ENCODE data around the gene GRK1.

GRK1 gene

DNA sequence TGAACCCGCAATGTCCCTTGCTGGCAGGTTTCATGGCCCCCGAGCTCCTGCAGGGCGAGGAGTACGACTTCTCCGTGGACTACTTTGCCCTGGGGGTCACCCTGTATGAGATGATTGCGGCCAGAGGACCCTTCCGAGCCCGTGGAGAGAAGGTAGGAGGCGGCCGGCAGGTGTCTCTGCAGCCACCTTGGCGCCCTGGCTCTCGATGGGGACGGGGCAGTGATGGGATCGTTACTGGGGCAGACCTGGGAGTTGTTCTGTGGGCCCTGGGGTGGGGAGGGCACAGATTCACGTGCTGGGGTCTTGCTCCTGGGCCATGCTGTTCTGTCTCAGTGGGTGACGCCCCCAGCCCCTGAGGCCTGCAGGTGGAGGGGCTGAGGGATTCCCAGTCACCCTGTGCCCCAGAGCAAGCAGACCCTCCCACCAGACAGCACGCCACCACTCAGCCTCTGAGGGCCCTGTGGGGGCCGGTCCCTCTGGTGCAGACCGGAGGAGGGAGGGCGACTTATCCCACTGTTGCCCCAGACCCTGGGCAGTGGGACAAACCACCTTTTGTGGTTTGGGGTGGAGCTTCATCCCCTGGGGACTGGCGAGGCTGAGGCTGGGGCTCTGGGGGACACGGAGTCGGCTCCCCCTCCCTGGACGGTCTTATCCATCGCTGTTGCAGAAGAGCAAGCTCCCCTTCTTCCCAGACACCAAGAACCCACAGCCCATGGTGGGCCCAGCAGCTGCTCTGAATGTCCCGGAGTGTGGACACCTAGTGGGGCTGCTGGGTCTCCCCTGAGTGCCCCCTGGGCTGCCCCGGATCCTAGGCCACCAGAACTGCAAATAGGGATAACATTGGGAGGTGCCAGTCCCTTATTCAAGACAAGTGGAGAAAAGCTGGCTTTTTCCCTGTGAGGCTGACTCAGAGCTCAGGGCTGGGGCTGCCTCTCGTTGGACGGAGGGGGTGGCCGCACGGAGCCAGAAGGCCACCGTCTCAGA lies 64.5 kb downstream of the GRK1 start:
- DNase-seq = no peak

DNA sequence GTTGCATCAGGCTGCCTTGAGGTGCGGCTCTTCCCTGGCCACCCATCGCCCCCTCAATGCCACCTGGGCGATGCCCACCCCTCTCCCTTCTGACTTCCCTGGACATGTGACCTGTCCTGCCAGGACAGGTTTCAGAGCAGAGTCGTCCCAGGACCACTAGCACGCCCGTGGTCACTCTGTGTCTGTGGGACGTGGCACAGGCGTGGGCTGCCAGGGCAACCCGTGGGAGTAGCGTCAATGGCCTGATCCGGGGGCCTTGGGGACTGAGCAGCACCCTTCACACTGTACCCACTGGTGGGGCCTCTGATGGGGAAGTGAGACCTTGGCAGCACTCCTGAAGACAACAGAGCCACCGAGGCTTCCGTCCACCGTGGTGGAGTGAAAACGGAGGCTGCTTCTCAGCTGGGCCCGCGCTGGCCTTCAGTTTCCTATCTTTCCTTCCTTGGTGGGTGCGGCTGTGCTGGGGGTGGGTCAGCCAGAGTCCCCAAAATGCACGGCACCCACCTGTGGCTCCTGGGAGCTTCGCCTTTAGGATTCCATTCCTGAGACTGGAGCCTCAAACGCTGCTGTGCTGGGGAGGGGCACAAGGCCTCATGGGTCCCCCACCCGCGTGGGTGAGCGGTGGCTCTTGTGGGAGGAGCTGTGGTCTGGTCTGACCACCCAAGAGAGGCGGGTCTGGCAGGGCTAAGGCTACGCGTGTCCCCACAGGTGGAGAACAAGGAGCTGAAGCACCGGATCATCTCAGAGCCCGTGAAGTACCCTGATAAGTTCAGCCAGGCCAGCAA lies 65.3 kb downstream of the GRK1 start:
- DNase-seq = no peak

DNA sequence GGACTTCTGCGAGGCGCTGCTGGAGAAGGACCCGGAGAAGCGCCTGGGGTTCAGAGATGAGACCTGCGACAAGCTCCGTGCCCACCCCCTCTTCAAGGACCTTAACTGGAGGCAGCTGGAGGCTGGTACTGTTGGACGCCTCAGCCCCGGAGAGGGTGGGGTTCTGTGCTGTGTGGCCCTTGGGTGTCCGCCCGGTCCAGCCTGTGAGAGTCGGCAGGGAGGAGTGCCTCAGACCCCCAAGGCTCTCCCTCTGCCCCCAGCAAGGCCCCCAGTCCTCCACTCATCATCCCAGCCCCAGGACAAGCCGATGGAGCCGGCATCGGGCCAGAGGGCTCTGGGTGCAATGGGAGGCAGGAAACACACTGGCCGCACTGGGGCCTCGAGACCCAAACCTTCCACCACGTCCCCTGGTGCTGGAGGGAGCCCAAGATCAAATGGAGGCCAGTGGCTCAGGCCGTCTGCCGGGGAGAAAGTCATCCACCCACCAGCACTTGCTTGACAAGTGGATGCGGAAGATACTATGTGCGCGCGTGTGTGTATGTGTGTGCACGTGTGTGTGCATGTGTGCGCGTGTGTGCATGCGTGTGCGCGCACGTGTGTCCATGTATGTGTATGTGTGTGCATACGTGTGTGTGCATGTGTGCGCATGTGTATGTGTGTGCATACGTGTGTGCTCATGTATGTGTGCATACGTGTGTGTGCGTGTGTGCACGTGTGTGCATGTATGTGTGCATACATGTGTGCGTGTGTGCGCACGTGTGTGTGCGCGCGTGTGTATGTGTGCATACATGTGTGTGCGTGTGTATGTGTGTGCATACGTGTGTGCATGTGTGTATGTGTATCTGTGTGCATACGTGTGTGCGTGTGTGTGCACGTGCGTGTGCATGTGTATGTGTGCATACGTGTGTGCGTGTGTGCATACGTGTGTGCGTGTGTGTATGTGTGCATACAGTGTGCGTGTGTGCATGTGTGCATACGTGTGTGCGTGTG lies 66.2 kb downstream of the GRK1 start:
- DNase-seq = no peak

DNA sequence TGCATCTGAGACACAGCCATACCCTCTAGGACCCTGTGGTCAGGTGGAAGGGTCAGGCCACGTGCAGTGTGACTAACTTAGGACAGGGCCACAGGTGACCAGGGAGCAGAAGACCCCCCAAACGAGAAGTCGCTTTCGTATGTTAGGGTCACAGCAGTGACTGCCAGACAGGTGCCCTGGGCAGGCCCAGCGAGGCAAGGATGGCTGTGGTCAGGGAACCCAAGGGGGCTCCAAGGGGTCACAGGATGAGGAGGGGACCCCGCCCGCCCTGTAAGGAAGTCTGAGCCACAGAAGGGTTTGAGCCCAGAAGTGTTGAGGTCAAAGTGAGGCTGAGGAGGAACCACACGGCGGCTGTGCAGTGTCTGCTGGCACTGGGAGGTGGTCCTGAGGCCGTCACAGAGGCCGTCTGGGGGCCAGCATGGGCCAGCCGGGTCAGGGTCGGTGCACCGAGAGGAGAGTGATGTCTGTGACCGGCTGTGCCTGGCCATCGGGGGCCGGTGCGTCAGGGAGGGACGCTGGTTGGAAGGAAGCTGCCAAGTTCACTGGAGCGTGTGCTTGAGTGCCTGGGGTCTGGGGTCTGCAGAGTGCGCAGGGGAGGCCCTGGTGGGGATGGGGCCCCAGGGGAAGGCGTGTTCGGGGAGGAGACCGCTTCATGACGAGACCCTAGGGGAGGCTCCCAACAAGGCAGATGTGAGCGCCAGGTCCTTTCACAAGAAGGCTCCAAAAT lies 67.2 kb downstream of the GRK1 start:
- no peak for DNase-seq

DNA sequence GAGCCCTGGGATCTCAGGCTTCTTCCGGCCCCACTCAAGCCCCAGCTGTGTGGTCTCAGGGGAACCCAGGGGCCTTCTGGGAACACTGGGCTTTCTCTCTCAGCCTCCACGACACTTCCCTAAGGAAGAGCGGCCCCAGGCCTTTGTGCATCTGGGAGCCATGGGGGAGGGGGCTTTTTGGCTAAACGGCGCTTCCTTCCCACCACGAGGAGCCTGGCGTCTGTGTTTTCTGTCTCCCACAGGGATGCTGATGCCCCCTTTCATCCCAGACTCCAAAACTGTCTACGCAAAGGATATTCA lies 67.8 kb downstream of the GRK1 start:
- no peak for DNase-seq

DNA sequence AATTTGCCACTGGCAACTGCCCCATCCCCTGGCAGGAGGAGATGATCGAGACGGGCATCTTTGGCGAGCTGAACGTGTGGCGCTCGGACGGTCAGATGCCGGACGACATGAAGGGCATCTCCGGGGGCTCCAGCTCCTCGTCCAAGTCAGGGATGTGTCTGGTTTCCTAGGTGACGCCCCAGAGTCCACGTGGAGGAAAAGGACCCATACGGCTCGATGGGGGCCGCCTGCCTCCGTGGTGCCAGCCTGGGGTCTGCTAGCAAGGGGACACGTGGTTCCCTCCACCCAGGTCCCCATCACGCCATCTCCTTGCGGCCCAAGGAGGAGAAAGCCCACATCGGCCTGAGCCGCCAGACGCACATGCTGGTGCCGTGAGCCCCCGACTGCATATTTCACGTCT lies 68.2 kb downstream of the GRK1 start:
- DNase-seq = no peak

DNA sequence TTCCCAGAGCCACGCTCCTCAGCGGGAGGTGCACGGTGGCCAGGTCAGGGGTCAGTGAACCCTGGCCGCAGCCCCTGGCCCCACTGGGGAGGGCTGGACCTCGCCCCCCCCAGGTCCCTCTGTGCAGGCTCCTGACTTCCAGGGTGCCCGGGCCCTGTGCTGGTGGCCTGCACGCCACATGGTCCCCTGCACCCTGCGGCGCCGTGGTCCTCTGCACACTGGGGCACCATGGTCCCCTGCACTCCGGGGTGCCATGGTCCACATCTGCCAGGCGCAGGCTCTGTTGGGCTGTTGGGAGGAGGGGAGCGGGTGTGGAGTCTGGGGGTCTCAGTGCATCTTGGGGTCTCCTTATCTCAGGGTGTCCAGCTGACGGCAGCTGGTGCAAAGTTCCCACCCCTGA lies 68.7 kb downstream of the GRK1 start:
- DNase-seq = no peak

DNA sequence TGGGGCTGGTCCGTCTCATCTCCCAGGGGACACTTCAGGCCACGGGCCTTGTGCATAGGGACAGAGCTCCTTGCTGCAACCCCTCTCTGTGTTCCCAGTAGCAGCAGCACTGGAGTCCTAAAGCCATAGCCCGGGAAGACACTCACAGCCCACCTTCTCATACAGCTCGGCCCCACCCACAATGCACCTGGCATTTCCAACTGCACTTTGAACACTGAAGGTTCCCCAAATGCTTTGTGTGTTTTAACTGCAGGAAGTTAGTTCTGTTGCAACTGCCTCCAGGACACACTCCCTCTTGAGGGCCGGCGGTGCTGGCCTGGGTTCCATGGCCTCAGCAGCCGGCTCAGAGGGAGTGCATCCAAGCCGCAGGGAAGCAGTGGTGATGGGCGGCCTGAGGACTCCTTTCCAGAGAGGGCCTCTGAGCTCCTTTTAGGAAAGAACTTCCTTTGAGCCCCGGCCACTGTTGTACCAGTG lies 69.3 kb downstream of the GRK1 start:
- DNase-seq = no peak

DNA sequence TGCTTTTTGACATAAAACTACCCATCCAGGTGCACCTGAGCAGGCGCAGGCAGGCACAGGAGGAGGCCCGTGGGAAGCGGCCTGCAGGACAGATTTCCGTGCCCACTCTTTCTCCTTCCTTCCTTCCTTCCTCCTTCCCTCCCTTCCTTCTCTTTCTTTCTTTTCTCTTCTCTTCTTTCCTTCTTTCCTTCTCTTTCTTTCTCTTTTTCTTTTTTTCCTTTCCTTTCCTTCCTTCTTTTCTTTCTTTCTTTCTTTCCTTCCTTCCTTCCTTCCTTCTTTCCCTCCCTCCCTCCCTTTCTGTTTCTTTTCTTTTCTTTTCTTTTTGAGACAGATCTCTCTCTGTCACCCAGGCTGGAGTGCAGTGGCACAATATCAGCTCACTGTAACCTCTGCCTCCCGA lies 70.8 kb downstream of the GRK1 start:
- no peak for DNase-seq

DNA sequence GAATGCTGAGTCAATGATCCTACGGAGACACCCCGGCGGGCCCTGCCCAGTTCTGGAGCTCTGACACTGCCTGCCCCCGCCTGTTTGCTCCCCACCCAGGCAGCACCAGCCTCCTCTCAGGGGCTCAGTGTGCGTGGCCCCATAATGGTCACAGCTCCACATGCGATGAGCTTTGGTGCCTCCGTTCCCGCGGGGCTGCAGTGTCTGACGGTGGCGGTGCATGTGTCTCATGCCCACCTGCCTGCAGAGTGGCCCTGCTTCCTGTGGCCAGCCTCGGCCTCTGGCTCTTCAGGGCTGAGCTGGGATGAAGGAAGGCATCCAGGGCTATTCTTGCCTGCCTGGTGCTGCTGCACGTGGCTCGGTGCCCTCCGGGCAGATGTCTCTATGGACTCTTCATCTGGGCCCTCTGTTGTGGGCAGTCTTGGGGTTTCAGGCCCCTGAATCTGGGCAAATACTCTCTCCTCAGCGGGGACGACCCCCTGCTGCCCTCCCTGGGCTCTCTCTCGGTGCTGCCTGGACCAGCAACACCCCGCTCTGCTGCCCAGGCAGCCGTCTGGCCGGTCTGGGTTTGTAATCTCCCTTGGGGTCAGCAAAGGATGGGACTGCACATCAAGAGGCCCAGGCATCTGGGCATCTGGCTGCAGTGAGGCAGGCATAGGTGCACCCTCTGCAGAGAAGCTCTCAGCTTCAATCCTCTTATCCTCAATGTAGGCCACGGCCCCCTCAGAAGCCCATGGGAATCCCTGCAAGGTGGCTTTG lies 72.7 kb downstream of the GRK1 start:
- DNase-seq = no peak

DNA sequence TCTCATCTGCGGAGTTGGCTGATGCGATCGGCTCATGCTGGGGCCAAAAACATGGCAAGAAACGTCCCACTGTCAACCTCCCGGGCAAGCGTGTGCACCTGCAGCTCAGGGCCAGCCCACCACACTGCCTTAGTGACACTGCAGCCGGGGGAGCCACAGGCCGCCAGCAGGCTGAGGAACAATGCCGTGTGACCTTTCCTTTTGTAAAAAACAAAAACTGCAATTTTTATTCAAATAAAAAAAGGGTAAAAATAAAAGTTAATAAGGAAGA lies 73.2 kb downstream of the GRK1 start:
- no peak for DNase-seq

DNA sequence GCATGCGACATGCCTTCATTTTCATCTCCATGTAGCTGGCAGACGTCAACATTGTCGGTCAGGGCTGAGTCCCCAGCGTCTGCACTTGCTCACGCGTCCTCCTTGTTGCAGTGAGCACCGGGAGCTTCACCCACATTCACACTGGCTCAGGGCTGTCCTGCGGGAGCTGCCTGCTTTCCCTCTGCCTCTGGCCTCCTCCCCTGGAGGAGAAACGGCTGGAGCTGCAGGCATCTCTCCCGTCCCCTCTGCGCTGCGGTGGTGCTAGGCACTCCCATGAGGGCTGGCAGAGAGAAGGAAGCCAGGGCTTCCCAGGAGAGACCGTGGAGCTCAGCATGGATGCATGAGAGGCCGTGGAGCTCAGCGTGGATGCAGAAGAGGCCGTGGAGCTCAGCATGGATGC lies 73.6 kb downstream of the GRK1 start:
- DNase-seq = no peak

DNA sequence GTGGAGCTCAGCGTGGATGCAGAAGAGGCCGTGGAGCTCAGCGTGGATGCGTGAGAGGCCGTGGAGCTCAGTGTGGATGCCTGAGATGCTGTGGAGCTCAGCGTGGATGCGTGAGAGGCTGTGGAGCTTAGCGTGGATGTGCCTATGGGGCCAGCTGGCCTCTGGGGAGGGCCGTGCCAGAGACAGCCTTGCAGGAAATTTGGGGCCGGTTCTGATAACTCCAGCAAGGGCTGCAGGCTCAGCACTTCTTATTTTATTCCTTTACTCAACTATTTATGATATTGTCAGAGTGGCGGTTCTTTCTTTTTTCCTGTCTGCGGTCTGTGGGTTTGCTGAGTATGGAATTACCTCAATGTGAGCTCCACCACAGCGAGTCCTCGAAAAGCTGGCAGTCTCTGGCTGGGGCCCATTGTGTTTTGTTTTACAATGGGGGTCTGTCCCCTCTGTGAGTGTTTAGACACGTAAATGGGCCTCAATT lies 74.2 kb downstream of the GRK1 start:
- peak; percentile 25 for DNase-seq

DNA sequence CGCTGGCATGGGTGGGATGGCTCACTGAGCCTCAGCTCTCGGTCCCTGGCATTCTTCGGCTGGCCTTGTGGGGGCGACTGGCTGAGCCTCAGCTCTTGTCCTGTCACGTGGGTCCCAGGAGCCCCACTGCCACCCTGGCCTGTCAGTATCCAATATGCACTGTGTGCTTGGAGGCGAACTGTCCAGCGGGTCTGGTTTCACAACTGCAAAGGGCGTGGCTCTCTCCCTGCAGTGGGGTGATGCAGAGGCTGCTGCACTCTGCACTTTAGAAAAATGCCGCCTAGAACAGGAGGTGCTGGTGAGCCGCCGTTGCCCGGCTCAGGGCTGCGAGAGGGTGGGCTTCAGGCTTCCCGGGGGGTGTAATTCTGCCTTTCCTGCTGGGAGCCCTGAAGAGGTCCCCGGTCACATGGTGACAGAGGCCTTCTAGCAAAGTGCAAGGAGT lies 75.0 kb downstream of the GRK1 start:
- no peak for DNase-seq

DNA sequence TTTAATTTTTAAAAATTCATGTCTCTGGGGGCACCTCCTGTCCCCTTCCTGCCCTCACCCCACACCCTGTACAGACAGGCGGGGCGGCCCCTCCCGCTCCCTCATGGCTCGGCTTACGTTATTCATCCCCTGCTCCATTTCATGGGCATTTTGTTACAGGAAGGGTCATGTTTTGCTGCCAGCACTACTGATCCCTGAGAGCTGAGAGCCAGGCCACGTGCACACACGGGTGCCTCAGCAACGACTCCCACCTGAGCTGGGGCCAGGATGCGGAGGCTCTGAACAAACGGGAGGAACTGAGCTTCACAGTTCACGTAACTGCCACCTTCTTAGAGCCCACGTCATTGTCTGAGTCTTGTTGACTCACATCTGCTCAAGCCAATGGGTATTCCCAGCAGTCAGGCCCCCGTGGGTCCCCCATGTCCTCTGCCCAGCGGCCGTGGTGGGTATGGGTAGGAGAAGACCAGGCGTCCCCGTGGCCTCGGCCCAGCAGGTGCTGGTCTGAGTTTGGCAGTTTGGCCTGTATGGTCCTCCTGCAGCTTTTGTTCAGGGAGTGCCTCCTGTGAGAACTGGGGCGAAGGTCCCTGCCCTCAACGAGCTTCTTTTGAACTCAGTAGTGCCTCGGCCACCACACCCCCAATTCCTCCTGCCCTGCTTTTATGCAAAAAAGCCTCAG lies 75.6 kb downstream of the GRK1 start:
- DNase-seq = no peak

DNA sequence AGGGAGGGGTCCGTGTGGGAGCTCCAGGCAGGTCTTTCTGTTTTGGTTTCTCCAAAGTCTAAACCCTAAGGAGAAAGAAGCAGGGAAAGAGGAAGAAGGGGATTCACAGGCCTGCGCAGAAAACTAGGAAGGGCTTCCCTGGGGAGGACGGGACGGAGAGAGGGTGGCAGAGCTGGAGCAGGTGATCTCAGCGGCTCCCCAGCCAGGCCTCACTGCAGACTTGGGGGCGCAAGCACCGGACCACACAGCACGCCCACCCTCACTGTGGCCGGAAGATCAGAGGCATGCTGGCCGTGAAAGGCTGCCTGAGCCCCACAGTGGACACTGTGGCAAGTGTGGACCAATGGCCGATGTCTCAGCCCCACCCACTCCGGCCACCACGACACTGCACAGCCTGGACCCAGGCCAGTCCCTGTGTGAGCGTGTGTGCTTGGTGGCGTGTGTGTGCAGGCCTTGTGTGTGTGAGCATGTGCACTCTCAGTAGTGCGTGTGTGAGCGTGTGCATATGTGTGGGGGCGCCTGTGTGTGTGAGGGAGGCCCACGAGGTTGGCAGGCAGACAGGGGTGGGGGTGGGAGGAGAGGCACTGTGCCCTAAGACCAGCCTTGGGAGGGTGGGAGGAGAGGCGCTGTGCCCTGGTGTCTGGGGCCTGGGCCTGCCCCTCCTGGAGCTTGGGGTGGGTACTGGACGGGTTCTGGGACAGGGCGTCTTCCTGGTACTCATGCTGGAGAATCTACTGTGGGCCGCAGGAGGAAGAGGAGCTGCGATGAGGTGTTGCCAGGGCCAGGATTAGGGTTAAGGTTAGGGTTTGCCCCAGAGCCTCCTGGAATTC lies 76.6 kb downstream of the GRK1 start:
- DNase-seq = no peak

DNA sequence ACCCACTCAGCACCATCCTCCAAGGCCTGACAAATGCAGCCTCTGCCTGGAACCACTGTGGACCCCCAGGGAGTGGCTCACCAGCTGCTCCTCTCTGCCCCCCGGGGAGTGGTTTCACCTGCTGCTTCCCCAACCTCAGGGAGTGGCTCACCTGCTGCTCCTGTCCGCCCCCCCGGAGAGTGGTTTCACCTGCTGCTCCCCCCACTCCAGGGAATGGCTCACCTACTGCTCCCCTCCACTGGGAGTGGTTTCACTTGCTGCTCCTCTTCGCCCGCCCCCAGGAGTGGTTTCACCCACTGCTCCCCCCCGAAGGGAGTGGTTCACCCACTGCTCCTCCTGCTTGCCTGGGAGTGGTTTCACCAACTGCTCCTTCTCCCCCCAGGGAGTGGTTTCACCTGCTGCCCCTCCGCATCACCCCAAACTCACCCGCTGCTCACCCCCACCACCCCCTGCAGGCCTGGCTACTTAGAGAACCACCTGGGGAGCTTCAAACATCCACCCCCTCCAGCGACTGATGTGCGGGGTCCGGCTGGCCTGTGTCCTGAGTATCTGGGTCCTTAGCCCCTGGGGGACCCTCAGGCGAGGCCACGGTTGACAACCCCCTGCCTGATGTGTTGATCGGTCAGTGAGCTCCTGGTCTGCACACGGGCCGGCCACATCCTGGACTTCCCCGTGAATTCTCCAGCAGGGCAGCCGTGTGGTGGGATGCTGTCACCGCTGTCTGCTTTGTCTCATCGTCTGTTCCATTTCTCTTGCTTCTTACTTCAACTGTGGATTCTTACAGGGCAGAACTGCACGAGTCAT lies 77.4 kb downstream of the GRK1 start:
- no peak for DNase-seq

DNA sequence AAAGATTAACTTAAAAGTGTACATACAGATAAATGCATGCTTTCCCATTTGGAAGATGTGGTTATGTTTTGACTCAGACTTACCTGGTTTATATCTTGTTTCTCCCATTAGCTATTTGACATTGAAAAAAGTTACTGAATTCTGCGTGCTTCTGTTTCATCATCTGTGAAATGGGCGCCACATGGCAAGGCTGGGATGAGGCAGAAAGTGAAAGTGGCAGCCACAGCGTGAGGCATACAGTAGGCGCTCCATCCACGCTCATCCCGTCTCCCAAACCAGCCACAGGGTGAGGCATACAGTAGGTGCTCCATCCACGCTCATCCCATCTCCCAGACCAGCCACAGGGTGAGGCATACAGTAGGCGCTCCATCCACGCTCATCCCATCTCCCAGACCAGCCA lies 78.0 kb downstream of the GRK1 start:
- DNase-seq = no peak
